Jurkat, Clone E6-1 (cell line): ENCODE results near the gene BSPRY. TPM values are rescaled to one million over a fixed set of nuclear protein-coding genes. Genes with fewer than 3 reads are reported as not detected.

Source experiments
- DNase-seq: peaks from one replicate; pipeline ENCODE4 v3.0.0-alpha.2; 2011; ENCODE audit warnings: low read depth, low spot score
- H3K4me3 ChIP-seq: 2 replicates; pipeline ENCODE4 v1.5.1; 2011; ENCODE audit warnings: mild to moderate bottlenecking, low read length, control low read depth, moderate library complexity
- polyA plus RNA-seq: library from polyadenylated mRNA; unstranded; fragments of >200 nt; gene quantifications from one replicate; pipeline ENCODE4 v1.2.1, GENCODE V29; 2012; ENCODE audit warnings: missing spikeins; ENCODE audit not compliant: insufficient read length, insufficient read depth

Gene BSPRY
- 23.5 TPM for polyA plus RNA-seq

DNA sequence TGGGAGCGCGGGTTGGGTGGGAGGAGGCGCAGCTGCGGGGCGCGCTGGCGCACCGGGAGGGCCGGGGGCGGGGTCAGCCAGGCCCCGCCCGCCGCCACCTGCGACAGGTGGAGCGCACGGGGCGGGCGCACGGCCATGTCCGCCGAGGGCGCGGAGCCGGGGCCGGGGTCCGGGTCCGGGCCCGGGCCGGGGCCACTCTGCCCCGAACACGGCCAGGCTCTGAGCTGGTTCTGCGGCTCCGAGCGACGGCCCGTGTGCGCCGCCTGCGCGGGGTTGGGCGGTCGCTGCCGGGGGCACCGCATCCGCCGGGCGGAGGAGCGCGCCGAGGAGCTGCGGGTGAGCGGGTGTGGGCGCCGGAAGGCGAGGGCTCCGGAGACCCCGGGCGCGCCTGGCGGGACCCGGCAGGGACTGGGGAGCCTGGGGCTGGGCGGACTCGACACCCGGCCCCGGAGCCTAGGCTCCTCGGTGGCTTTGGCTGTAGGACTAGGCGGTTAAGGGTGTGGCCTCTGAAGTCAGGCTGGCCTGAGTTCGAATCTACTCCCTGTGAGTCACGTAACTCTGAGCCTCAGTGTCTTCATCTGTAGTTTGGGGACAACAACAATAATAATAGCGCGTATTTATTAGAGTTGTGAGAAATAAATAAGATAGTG is at the start of gene BSPRY:
Gene BSPRY (plus strand): TSS at position 97 of the 650 bp plus-strand sequence. CDS start 39 bp downstream, at position 136.
- DNase-seq, result no peak
- H3K4me3 ChIP-seq, result peak within 1 kb of the TSS; percentile 62

DNA sequence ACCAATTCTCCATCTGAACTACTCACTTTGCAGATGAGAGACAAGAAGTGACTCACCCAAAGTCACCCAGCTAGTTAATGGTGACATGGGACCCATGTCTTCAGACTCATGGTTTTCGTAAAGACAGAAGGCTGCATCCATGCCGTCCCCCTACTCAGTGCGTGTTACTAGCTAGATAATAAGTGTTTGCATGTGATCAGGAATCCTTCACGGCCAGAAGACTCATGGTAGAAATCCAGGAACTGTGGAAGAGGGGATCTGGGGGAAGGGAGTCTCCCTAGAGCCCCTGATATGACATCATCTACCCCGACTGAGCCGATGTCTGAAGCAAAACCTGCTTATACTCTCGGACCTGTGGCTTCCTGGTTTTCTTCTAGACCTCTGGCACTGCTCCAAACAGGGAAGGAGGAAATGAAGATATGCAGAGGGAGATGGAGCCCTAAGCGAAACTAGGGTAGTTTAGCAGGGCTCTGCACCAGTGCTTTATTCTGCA is 49.5 kb upstream of the BSPRY start:
- H3K4me3 ChIP-seq, result no peak overlapping the region
- DNase-seq, result no peak

DNA sequence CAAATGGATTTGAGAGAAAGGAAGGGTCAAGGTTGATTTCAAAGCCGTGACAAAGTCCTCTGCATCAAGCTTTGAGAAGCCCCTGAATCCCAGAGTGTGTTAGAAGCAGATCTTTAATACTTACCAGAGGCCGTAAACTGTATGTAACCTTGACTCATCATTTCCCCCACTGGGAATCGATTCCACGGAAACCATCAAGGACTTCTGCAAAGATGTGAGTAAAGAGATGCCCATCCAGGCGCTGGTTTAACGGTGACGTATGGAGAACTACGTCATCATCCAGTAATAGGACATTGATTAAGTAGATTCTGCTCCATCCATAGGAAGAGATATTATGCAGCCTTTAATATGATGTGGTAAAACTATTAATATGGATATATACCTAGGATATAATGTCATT is 47.8 kb upstream of the BSPRY start:
- no peak for DNase-seq
- H3K4me3 ChIP-seq, result no peak overlapping the region

DNA sequence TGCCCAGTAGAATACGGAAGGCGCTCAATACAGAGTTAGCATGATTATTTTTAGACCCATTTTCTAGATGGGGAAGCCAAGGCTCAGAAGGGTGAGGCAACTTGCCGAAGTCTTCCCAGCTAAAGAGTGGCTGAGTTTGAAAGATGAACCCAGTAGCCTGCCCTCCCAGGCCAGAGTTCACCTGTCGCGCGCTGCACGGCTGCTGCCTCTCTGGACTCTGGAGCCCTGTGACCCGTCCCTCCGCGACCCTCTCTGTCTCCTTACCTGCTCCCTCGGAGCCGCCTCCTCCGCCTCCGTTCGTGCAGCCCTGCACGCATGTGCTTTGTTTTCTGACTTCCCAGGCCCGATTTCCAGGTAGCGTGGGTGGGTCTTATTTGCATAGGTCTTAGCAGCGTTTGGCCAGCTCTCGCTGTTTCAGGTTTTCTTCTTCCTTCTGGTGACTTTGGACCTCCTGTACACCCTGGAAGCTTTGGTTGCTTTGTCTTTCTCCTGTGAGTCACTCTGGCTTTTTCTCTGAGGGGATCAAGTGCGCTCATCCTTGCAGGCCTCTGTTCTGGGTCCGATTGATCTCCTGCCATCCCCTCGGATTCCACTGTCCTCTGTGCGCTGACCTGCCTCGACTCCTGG is 46.4 kb upstream of the BSPRY start, which contains the start of gene RNF183:
Gene RNF183 (minus strand): TSS at position 585 of the 627 bp plus-strand sequence. CDS start 5,192 bp downstream, outside the sequence.
- no peak for DNase-seq

DNA sequence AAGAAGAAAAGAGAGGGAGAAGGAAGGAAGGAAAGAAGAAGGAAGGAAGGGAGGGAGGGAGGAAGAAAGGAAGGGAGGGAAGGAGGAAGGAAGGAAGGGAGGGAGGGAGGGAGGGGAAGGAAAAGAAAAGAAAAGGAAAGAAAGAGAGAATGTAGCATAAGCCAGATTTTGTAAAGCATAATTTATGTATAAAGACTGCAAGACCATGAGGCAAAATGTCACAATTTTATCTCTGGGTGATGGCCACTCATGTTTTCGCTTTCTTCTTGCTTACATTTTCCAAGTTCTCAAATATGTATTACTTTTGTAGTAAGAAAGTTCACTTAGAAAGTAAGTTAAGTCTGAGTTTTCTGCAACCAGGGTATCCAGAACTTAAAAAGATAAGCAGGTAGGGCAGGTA is 42.8 kb upstream of the BSPRY start:
- no peak overlapping the region for H3K4me3 ChIP-seq
- DNase-seq, result no peak

More for the DNA sequence above, 46.4 kb upstream of the BSPRY start, which contains the start of gene RNF183:
- H3K4me3 ChIP-seq, result no peak within 1 kb of the TSS

DNA sequence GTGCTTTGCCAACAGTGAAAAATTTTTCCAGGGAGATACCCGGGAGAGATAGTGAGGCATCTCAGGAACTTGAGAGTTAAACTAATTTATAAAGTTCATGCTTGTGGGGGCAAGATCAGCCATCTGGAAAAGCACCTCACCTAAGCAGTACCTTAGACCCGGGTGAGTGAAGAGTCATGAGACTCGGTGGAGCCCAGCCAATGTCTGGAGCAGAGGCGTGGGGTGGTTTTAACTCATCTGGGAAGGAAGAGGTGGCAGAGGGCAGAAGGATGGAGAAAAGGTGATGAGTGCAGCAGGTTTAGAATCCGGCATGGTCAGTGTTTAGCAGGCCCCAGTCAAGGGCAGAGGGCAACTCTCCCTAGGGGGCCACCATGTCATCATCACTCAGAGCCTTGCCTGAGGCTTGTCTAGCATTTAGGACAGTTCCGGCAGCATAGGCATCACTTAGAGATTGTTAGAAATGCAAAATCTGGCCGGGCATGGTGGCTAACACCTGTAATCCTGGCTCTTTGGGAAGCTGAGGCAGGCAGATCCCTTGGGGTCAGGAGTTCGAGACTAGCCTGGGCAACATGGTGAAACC is 41.9 kb upstream of the BSPRY start:
- no peak overlapping the region for H3K4me3 ChIP-seq

DNA sequence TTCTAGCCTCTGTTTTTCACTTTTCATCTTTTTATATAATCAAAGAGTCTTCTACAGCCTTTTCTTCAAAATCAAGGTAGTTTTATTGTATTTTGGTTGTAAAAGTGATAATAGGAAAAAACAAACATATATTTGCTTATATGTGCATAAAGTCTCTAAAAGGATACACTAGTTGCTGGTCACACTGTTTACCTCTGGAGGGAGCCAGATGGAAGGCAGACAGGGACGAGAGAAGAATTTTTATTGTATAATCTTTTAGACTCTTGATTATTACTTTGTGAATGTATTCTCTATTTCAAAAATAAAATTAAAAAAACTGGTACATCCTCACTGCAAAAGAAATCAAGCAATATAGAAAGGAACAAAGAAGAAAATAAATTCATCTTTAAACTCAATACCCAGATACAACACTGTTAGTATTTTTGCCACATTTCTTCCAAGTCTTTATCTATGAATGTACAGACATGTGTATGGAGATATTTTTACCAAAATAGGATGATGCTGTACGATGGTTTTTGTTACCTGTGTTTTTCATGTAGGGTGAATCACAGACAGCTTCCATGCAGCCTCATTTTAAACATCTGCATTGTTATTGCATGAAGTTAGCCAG is 40.0 kb upstream of the BSPRY start:
- no peak overlapping the region for H3K4me3 ChIP-seq
- peak; percentile 18 for DNase-seq

More for the DNA sequence above, 41.9 kb upstream of the BSPRY start:
- no peak for DNase-seq

DNA sequence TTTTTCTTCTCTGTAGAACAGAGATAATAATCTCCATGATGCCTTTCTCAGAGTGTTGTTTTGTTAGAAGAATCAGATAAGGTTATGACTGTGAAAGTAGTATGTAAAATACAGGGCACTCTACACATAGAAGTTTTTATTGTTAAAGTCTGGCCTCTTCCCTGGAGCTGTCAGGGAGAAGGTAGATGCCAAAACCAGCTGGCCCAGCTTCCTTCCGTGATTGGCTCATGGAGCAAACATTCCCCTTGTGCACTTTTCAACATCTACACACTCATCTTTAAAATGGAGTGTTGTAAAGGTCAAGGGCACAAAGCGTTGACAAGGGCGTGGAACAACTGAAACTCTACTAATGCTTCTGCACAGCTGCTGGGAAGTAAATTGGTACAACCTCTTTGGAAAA is 38.8 kb upstream of the BSPRY start:
- no peak for DNase-seq
- no peak overlapping the region for H3K4me3 ChIP-seq

DNA sequence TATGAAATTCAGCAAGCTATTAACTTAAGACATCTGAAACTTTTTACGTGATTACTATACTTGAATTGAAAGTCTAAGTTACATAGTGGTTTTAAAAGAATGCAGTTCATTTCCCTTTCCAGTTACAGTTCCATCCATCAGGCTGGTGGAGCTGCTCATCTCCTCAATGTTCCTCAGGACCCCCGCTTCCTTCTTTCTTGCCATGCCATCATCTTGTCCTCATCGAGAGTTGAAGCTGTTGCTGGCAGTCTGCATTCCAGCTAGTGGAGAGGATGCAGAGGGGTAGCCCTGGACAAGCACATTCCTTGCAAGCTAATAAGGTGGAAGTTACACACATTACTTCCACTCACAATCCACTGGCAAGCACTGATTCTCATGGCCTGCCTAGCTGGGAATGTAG is 37.4 kb upstream of the BSPRY start:
- no peak for DNase-seq
- H3K4me3 ChIP-seq, result no peak overlapping the region

DNA sequence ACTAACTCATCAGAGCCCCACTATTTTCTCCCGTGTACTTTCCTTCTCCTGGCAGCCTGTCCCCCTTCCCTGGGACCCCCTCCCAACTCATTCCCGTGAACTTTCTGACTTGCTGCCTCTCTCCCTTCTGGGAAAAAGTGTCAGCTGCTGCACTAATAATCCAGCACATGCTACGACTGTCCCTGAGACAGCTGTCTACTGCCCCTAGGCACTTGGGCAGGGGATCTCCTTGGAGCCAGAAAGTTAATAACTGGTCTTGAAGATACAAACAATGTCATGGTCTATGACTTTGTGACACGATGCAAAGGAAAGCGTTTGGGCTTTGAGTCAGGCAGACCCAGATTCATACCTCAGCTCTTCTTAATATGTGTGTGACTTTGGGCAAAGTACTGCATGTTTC is 36.1 kb upstream of the BSPRY start:
- H3K4me3 ChIP-seq, result no peak overlapping the region
- DNase-seq, result no peak

DNA sequence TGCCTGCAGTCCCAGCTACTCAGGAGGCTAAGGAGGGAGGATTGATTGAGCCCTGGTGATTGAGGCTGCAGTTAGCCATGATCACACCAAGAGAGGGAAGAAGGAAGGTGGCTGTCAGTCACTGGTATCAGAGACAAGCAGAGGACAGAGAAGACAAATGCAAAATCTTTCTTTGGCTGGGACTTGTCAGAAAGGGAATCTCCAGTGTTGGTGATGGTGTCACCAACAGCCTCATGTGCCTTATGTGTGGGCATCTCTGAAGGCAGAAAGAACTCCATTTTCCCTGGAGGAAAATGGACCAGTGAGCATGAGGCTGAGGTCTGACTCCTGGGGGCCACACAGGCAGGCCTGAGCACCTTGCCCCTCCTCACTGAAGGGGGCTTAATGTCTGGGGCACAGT is 34.1 kb upstream of the BSPRY start:
- no peak overlapping the region for H3K4me3 ChIP-seq
- no peak for DNase-seq

DNA sequence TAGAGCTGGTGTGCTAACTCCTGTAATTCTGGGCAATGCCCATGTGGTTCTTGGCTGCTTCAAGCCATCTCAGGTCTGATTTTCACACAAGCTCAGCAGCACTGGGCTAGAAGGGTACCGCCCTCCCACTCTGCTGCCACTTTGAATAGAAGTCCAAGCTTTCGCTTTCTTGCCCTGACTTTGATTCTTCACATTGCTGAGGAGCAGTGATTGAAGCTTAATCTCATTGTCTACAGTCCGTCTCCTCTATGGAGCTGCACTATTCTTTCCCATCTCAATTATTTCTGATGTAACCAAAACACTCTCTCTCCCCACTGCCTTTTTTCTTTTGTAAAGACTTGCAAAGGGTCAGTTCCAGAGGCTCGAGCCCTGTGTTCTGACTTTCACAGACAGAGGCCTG is 33.3 kb upstream of the BSPRY start:
- no peak overlapping the region for H3K4me3 ChIP-seq
- no peak for DNase-seq

DNA sequence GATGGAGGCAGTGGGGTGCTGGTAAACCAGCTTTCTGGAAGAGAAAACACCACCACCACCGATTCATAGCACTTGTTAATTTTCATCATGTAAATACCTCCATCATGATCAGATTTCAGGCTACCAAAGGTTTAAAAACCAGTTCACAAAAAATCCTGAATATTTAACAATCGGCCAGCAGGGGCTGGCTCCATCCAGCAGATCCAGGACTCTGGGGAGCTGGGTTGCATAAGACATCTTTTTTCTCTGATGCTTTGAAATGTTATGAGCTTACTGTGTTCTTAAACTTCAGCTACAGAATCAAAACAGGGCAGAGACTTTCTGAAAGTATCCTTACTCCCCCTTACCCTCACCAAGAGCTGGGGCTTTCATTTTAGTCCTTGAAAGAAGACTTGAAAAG is 31.6 kb upstream of the BSPRY start:
- DNase-seq, result no peak
- H3K4me3 ChIP-seq, result no peak overlapping the region

DNA sequence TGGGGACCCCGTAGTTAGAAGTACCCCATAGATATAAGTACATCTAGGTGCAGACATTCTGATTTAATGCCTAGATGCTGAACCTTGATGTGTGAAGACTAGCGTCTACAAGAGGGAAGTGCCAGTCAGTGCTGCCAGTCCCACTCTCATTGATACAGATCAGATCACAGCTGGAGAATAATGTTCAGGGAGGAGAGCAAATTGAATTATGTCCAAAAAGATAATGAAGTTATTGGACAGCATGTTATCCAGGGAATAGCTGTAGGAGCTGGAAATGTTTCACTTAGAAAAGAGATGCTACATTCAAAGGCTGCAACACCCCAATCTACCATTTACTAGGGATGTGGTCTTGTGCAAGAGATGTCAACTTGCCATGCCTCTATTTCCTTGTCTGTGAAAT is 30.3 kb upstream of the BSPRY start:
- no peak for DNase-seq

DNA sequence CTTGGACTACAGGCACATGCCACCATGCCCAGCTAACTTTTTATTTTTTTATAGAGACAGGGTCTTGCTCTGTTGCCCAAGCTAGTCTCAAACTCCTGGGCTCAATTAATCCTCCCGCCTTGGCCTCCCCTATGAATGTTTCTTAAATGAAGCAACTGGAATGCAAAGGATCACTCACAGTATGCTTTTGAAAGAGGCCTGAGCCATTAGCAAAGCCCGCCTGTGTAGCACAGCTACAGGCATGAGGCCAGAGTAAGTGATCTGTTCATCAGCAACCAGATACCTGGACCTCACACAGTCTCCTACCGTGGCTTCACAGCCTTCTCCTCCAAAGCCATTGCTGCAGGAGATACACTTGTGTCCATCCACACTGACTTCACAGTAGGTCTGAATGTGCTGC is 29.3 kb upstream of the BSPRY start:
- H3K4me3 ChIP-seq, result no peak overlapping the region
- DNase-seq, result no peak

More for the DNA sequence above, 30.3 kb upstream of the BSPRY start:
- no peak overlapping the region for H3K4me3 ChIP-seq

DNA sequence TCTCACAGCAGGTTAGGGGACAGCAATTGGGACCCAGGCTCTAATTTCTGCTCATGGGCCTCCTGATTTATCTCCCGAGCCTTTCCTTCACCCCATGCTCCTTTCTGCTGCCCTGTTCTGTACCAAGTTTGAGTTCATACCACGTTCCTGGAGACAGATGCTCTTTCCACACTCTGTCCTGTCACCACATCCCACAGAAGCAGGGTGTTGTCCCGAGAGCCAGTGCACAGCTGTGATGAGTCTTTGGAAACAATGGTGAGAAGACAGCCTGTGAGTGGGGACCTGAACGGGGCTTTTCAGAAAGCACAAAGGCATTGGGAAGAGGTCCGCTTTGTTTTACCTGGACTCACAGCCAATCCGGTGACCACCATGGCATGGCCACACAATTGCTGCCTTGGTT is 26.7 kb upstream of the BSPRY start:
- no peak overlapping the region for H3K4me3 ChIP-seq
- DNase-seq, result no peak

DNA sequence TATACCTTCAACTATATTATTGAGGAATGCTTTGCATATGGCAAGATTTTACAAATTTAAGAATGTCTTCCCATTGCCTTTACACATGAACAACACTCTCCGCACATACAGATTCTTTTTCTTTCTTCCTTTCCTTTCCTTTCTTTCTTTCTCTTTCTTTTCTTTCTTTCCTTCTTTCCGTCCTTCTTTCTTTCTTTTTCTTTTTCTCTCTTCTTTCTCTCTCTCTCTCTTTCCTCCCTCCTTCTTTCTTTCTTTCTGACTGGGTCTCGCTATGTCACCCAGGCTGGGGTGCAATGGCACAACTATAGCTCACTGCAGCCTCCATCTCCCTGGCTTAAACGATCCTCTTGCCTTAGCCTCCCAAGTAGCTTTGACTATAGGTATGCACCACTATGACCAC is 23.1 kb upstream of the BSPRY start:
- no peak for DNase-seq
- H3K4me3 ChIP-seq, result no peak overlapping the region

DNA sequence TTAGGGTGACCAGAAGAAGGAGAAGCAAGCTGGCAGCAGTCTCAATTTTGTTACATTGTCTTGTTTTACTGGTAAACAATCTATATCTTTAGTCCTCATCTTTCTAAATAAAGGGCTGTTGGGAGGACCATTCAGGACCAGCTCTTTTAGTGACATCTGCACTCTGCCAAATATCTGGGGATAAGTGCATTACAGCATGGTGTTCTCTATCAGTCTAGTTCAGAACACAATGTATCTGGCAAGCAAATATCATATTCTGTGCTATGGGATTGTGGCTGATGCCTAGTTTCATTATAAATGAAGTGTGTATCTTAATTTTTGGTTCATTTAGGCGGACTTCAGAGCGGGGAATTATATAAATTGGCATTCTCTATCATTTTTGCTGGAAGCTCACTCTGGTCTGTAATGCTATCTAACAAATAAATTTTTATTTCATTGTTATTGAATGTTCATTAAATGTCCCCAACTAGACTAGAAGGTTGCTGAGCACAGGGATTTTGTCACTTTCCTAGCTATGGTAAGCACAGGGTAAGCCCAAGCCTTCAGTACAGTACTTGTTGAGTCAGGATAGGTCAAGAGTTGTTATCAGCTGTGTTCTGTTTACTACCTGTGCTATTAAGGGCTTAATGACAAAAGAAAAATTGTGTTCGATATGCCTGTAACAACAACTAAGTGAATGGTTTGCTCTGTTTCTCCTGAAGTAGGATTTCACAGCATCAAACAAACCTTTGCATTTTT is 21.1 kb upstream of the BSPRY start:
- H3K4me3 ChIP-seq, result no peak overlapping the region
- no peak for DNase-seq

DNA sequence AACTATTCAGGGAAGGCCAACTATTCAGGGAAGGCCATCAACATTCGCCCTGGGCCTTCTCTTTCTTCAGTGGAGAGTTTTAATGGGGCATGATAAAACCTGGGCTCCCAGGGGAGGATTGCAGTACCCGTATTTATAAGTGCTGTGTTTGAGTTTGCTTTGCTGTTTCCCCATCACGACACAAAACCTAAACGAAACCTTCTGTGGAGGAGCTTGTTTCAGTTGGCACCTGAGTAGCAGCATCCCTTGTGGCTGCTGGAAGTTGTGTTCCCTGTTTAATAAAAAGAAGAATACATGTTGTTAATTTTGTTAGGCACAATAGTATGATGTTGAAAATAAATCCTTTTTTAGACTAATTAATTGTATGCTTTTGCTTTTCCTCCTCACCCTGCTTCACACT is 17.6 kb upstream of the BSPRY start:
- DNase-seq, result no peak
- H3K4me3 ChIP-seq, result no peak overlapping the region
